Neural progenitor cell (in vitro differentiated cells): Measurements from ENCODE around the gene NDUFAF2. TPM values are rescaled to one million over a fixed set of nuclear protein-coding genes. Genes with fewer than 3 reads are reported as not detected.

Experiments
- DNase-seq: peaks from one replicate; pipeline ENCODE4 v3.0.0-alpha.2; 2016; ENCODE audit warnings: low spot score
- H2AFZ ChIP-seq: fragments of 200-600 bp; sonication (generic); replicated peaks from 2 replicates; pipeline ENCODE4 v1.6.1; 2016; ENCODE audit warnings: antibody characterized with exemption
- H3F3A ChIP-seq: fragments of 200-600 bp; sonication (generic); 2 replicates; pipeline ENCODE4 v1.6.1; 2016; ENCODE audit warnings: antibody characterized with exemption, low read depth
- H3K27ac ChIP-seq: fragments of 200-600 bp; sonication (generic); 2 replicates; pipeline ENCODE4 v1.5.1; 2016; ENCODE audit warnings: mild to moderate bottlenecking
- H3K27me3 ChIP-seq: fragments of 200-600 bp; sonication (generic); 2 replicates; pipeline ENCODE4 v1.6.1; 2016; ENCODE audit warnings: mild to moderate bottlenecking, moderate library complexity
- H3K36me3 ChIP-seq: fragments of 200-600 bp; sonication (generic); 2 replicates; pipeline ENCODE4 v1.5.1; 2016
- H3K4me1 ChIP-seq: fragments of 200-600 bp; sonication (generic); 2 replicates; pipeline ENCODE4 v1.6.1; 2016; ENCODE audit warnings: mixed run types
- H3K4me2 ChIP-seq: fragments of 200-600 bp; sonication (generic); 2 replicates; pipeline ENCODE4 v1.6.1; 2016
- H3K4me3 ChIP-seq: fragments of 200-600 bp; sonication (generic); 2 replicates; pipeline ENCODE4 v1.5.1; 2016
- H3K79me2 ChIP-seq: fragments of 200-600 bp; sonication (generic); 2 replicates; pipeline ENCODE4 v1.6.1; 2016; ENCODE audit warnings: low read depth
- H3K9ac ChIP-seq: fragments of 200-600 bp; sonication (generic); 2 replicates; pipeline ENCODE4 v1.6.1; 2016
- H3K9me3 ChIP-seq: fragments of 200-600 bp; sonication (generic); 2 replicates; pipeline ENCODE4 v1.5.1; 2016; ENCODE audit warnings: low read depth
- H4K20me1 ChIP-seq: fragments of 200-600 bp; sonication (generic); 2 replicates; pipeline ENCODE4 v1.6.1; 2016; ENCODE audit warnings: low read depth
- H3K27ac Mint-ChIP-seq: 3 replicates; pipeline ENCODE4 v1.8.0; 2021; ENCODE audit warnings: mixed read lengths
- H3K27me3 Mint-ChIP-seq: 2 replicates; pipeline ENCODE4 v1.8.0; 2022; ENCODE audit warnings: low read depth, mild to moderate bottlenecking, inconsistent platforms, moderate library complexity, mixed read lengths; ENCODE audit not compliant: insufficient read depth
- H3K36me3 Mint-ChIP-seq: 3 replicates; pipeline ENCODE4 v1.8.0; 2021; ENCODE audit warnings: mixed read lengths
- H3K4me1 Mint-ChIP-seq: 3 replicates; pipeline ENCODE4 v1.8.0; 2021; ENCODE audit warnings: mixed read lengths
- H3K4me3 Mint-ChIP-seq: 3 replicates; pipeline ENCODE4 v1.8.0; 2021; ENCODE audit warnings: mild to moderate bottlenecking, moderate library complexity, mixed read lengths
- H3K9me3 Mint-ChIP-seq: 3 replicates; pipeline ENCODE4 v1.8.0; 2020; ENCODE audit warnings: mixed read lengths
- CTCF ChIP-seq: fragments of 200-600 bp; sonication (generic); IDR thresholded peaks from 2 replicates; pipeline ENCODE4 v1.5.1; 2017; ENCODE audit warnings: antibody characterized with exemption, mild to moderate bottlenecking
- EZH2 ChIP-seq: fragments of 200-600 bp; sonication (generic); IDR thresholded peaks from 2 replicates; pipeline ENCODE4 v1.6.1; 2017; ENCODE audit warnings: antibody characterized with exemption, mild to moderate bottlenecking, moderate library complexity
- EZH2phosphoT487 ChIP-seq: fragments of 200-600 bp; sonication (generic); IDR thresholded peaks from 2 replicates; pipeline ENCODE4 v1.6.1; 2017; ENCODE audit warnings: antibody characterized with exemption
- total RNA-seq: library from RNA; depleted of rRNA; stranded (reverse); fragments of >200 nt; gene quantifications from 2 replicates; pipeline ENCODE4 v1.2.3, GENCODE V29; 2015; ENCODE audit warnings: low replicate concordance

The NDUFAF2 gene
- total RNA-seq, 1 donor from 2014 or later = 42.1 TPM

- no peaks in the 10 kb centered on the region for H3K27me3 Mint-ChIP-seq
- H3K27ac Mint-ChIP-seq = no peak overlapping the region
- no peaks in the 10 kb centered on the region for H3K4me1 ChIP-seq
- no peak overlapping the region for H2AFZ ChIP-seq
- no peak overlapping the region for H3K9ac ChIP-seq
- no peak for DNase-seq
- H4K20me1 ChIP-seq = no peaks in the 10 kb centered on the region
- H3K27ac ChIP-seq = no peak overlapping the region
- TF ChIP-seq CTCF (no peak), EZH2phosphoT487 (no peak), EZH2 (no peak)
- H3K9me3 ChIP-seq = no peaks in the 10 kb centered on the region
- no peak overlapping the region for H3K4me2 ChIP-seq
- H3F3A ChIP-seq = no peaks in the 10 kb centered on the region
- H3K4me3 ChIP-seq = no peak overlapping the region
- no peaks in the 10 kb centered on the region for H3K27me3 ChIP-seq
- H3K9me3 Mint-ChIP-seq = peaks cover 43% of the 10 kb centered on the region
- H3K79me2 ChIP-seq = no peaks in the 10 kb centered on the region
- H3K36me3 Mint-ChIP-seq = peaks cover 12% of the 10 kb centered on the region
- no peaks in the 10 kb centered on the region for H3K4me1 Mint-ChIP-seq
- no peaks in the 10 kb centered on the region for H3K36me3 ChIP-seq
- H3K4me3 Mint-ChIP-seq = no peak overlapping the region
Observed at GRCh38 chr5:60989790-60990189, 44.8 kb downstream of the NDUFAF2 start.

GRCh38 chr5:60992871-60993270 is 47.9 kb downstream of the NDUFAF2 start:
- no peak overlapping the region for H3K27ac ChIP-seq
- no peaks in the 10 kb centered on the region for H3K9me3 ChIP-seq
- H3K36me3 ChIP-seq = no peaks in the 10 kb centered on the region
- Mint-ChIP-seq H3K27ac (no peak overlapping the region), H3K27me3 (no peaks in the 10 kb centered on the region), H3K4me1 (no peaks in the 10 kb centered on the region), H3K9me3 (peaks cover 23% of the 10 kb centered on the region), H3K4me3 (no peak overlapping the region), H3K36me3 (peaks cover 5% of the 10 kb centered on the region)
- H3K27me3 ChIP-seq = no peaks in the 10 kb centered on the region
- H3F3A ChIP-seq = no peaks in the 10 kb centered on the region
- no peak overlapping the region for H3K9ac ChIP-seq
- no peaks in the 10 kb centered on the region for H3K79me2 ChIP-seq
- H2AFZ ChIP-seq = no peak overlapping the region
- H3K4me2 ChIP-seq = no peak overlapping the region
- no peak for DNase-seq
- no peaks in the 10 kb centered on the region for H3K4me1 ChIP-seq
- H3K4me3 ChIP-seq = no peak overlapping the region
- TF ChIP-seq EZH2phosphoT487 (no peak), EZH2 (no peak), CTCF (no peak)
- no peaks in the 10 kb centered on the region for H4K20me1 ChIP-seq

- Histone ChIP-seq H3K4me3 (no peak overlapping the region), H3K9ac (no peak overlapping the region), H3K4me1 (no peaks in the 10 kb centered on the region), H4K20me1 (no peaks in the 10 kb centered on the region), H3F3A (no peaks in the 10 kb centered on the region), H3K4me2 (no peak overlapping the region), H3K9me3 (no peaks in the 10 kb centered on the region), H2AFZ (no peak overlapping the region), H3K27ac (no peak overlapping the region), H3K79me2 (no peaks in the 10 kb centered on the region), H3K27me3 (no peaks in the 10 kb centered on the region), H3K36me3 (no peaks in the 10 kb centered on the region)
- no peak overlapping the region for H3K4me3 Mint-ChIP-seq
- H3K27me3 Mint-ChIP-seq = no peaks in the 10 kb centered on the region
- no peaks in the 10 kb centered on the region for H3K4me1 Mint-ChIP-seq
- DNase-seq = no peak
- H3K27ac Mint-ChIP-seq = no peak overlapping the region
- H3K36me3 Mint-ChIP-seq = peaks cover 5% of the 10 kb centered on the region
- TF ChIP-seq EZH2 (no peak), EZH2phosphoT487 (no peak), CTCF (no peak)
- peaks cover 22% of the 10 kb centered on the region for H3K9me3 Mint-ChIP-seq
Observed at GRCh38 chr5:60993425-60993824, 48.4 kb downstream of the NDUFAF2 start.
